GM23248 (cell line): ENCODE data around the gene PLEK. TPM values are rescaled to one million over a fixed set of nuclear protein-coding genes. Genes with fewer than 3 reads are reported as not detected.

Experiments
- DNase-seq: peaks from one replicate; pipeline ENCODE4 v3.0.0-alpha.2; 2015
- H2AFZ ChIP-seq: fragments of 200-600 bp; sonication (generic); 2 replicates; pipeline ENCODE4 v1.6.1; 2016; ENCODE audit warnings: antibody characterized with exemption
- H3F3A ChIP-seq: fragments of 200-600 bp; sonication (generic); 2 replicates; pipeline ENCODE4 v1.6.1; 2016; ENCODE audit warnings: mild to moderate bottlenecking, antibody characterized with exemption, mixed run types; ENCODE audit not compliant: insufficient read depth
- H3K27ac ChIP-seq: fragments of 200-600 bp; sonication (generic); 2 replicates; pipeline ENCODE4 v1.5.1; 2016; ENCODE audit warnings: mild to moderate bottlenecking
- H3K27me3 ChIP-seq: fragments of 200-600 bp; sonication (generic); replicated peaks from 2 replicates; pipeline ENCODE4 v1.6.1; 2016; ENCODE audit warnings: mild to moderate bottlenecking; ENCODE audit not compliant: insufficient read depth
- H3K36me3 ChIP-seq: fragments of 200-600 bp; sonication (generic); 2 replicates; pipeline ENCODE4 v1.6.1; 2016; ENCODE audit warnings: low read depth, mild to moderate bottlenecking
- H3K4me1 ChIP-seq: fragments of 200-600 bp; sonication (generic); 2 replicates; pipeline ENCODE4 v1.6.1; 2016; ENCODE audit warnings: mild to moderate bottlenecking; ENCODE audit not compliant: insufficient read depth
- H3K4me2 ChIP-seq: fragments of 200-600 bp; sonication (generic); one replicate; pipeline ENCODE4 v1.6.1; 2016; ENCODE audit warnings: mild to moderate bottlenecking; ENCODE audit not compliant: unreplicated experiment
- H3K4me3 ChIP-seq: fragments of 200-600 bp; sonication (generic); 2 replicates; pipeline ENCODE4 v1.5.1; 2016; ENCODE audit warnings: mild to moderate bottlenecking
- H3K79me2 ChIP-seq: fragments of 200-600 bp; sonication (generic); 2 replicates; pipeline ENCODE4 v1.6.1; 2016; ENCODE audit warnings: mild to moderate bottlenecking; ENCODE audit not compliant: insufficient read depth
- H3K9ac ChIP-seq: fragments of 200-600 bp; sonication (generic); 2 replicates; pipeline ENCODE4 v1.6.1; 2016; ENCODE audit warnings: mild to moderate bottlenecking
- H3K9me2 ChIP-seq: fragments of 200-600 bp; sonication (generic); 2 replicates; pipeline ENCODE4 v1.6.1; 2016; ENCODE audit warnings: mixed run types, mild to moderate bottlenecking, moderate library complexity; ENCODE audit not compliant: insufficient read depth
- H3K9me3 ChIP-seq: fragments of 200-600 bp; sonication (generic); one replicate; pipeline ENCODE4 v1.6.1; 2017; ENCODE audit warnings: low read depth
- H4K20me1 ChIP-seq: fragments of 200-600 bp; sonication (generic); 2 replicates; pipeline ENCODE4 v1.6.0; 2016; ENCODE audit not compliant: insufficient read depth
- EZH2 ChIP-seq: fragments of 200-600 bp; sonication (generic); IDR thresholded peaks from 2 replicates; pipeline ENCODE4 v1.6.1; 2018; ENCODE audit warnings: antibody characterized with exemption, mild to moderate bottlenecking; ENCODE audit not compliant: insufficient read depth, poor library complexity, severe bottlenecking
- EZH2phosphoT487 ChIP-seq: fragments of 200-600 bp; sonication (generic); IDR thresholded peaks from 2 replicates; pipeline ENCODE4 v1.6.1; 2018; ENCODE audit warnings: antibody characterized with exemption, moderate library complexity, mild to moderate bottlenecking, low read depth; ENCODE audit not compliant: insufficient read depth
- WGBS, 2 experiments: methylation state at CpG; one replicate each; pipeline ENCODE4 v1.1.6; 2015 to 2017; ENCODE audit warnings: low lambda C conversion rate in 2 of 2, low coverage in 1 of 2; ENCODE audit errors: missing lambda C conversion rate in 2 of 2; 5-methylcytosine and 5-hydroxymethylcytosine counted together
- in situ Hi-C: fragments of 300-500 bp; cut with MboI; formaldehyde crosslinking; loops from 2 replicates; pipeline ENCODE4 v1.15.0; 2020
- polyA plus RNA-seq: library from polyadenylated mRNA; unstranded; fragments of >200 nt; fragmentation: Nextera tagmentation; extraction: Ambion mirVana; gene quantifications from 2 replicates; pipeline ENCODE4 v1.2.1, GENCODE V29; 2016
- total RNA-seq: library from RNA; depleted of rRNA; stranded (reverse); fragments of >200 nt; shearing (Covaris generic); gene quantifications from 2 replicates; pipeline ENCODE4 v1.2.3, GENCODE V29; 2014

The PLEK gene
- total and polyA plus RNA-seq, 2 experiments from 2014 or later = 0.15 TPM; not detected in 1

DNA sequence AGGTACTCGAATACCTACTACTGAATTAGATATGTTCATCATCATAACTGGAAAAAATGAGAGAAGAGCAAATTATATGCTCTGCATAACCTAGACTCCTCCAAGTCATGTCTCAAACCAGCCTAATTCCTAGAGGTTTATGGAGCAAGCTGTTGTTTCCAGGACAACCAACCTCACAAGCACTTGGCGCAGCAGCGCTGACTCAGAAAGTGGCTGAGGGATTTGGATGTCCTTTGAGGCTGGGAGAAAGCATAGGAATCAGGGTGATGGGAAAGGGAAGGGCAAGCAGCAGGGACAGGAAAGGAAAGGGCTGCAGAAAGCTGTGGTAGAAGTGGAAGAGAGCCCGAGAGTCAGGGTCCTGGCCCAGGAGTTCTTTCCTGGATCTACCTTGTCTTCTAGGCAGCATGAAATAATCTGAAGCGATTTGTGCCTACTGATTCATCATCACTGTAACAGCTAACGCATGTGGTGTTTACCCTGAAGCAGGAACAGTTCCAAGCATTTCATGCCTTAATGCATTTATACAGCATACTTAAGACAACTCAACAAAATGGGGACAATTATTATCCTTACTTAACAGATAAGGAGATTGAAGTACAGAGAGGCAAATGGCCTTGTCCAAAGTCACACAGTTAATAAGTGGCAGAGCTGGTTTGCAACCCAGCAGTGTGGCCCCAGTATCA, 3.7 kb downstream of the PLEK start:
- peak; percentile 97 for DNase-seq
- no peaks in the 10 kb centered on the region for H3K36me3 ChIP-seq
- peak overlapping the region; percentile 11; the same call in 1 of the 2 replicates for H3K4me3 ChIP-seq
- H2AFZ ChIP-seq = peak overlapping the region; percentile 43
- in situ Hi-C loops = no loop called here
- H3K27me3 ChIP-seq = no peaks in the 10 kb centered on the region
- H3K27ac ChIP-seq = peak overlapping the region; percentile 60
- no peaks in the 10 kb centered on the region for H3K9me3 ChIP-seq
- peak overlapping the region; percentile 63 for H3K9ac ChIP-seq
- peak overlapping the region; percentile 36 for H3K4me2 ChIP-seq
- H3F3A ChIP-seq = peaks cover 26% of the 10 kb centered on the region
- peaks cover 14% of the 10 kb centered on the region for H3K4me1 ChIP-seq
- no peaks in the 10 kb centered on the region for H3K79me2 ChIP-seq
- TF ChIP-seq EZH2phosphoT487 = no peak
- TF ChIP-seq EZH2 = no peak
- H4K20me1 ChIP-seq = no peaks in the 10 kb centered on the region
- WGBS, 2 experiments = 13 to 14% methylated on average over 6 of the region's 6 CpGs
- H3K9me2 ChIP-seq = no peaks in the 10 kb centered on the region

DNA sequence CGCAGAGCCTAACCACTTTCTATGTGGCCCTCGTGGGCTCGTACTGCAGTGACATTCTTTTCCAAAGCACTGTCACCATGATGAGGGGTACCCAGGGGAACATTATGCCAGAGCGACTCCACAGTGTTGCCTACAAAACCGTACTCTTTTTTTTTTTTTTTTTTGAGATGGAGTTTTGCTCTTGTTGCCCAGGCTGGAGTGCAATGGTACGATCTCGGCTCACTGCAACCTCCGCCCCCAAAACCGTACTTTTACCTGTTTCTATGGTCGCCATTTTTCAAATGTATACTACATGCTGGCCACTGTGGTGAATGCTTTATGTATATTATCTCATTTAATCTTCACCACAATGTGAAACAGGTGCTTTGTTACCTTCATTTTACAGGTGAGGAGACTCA, 4.3 kb downstream of the PLEK start:
- Histone ChIP-seq H3K79me2 (no peaks in the 10 kb centered on the region), H3K4me2 (no peak overlapping the region), H3K9me2 (no peaks in the 10 kb centered on the region), H3K36me3 (no peaks in the 10 kb centered on the region), H3K9ac (no peak overlapping the region), H3K27me3 (no peaks in the 10 kb centered on the region), H4K20me1 (no peaks in the 10 kb centered on the region), H3K4me3 (no peak overlapping the region), H3K9me3 (no peaks in the 10 kb centered on the region), H3K4me1 (peaks cover 14% of the 10 kb centered on the region), H3F3A (peaks cover 26% of the 10 kb centered on the region), H3K27ac (peak overlapping the region; percentile 60; the same call in 1 of the 2 replicates), H2AFZ (no peak overlapping the region)
- TF ChIP-seq EZH2 (no peak), EZH2phosphoT487 (no peak)
- 89 to 97% methylated on average over 10 of the region's 10 CpGs for WGBS, 2 experiments
- in situ Hi-C loops = no loop called here
- no peak for DNase-seq

DNA sequence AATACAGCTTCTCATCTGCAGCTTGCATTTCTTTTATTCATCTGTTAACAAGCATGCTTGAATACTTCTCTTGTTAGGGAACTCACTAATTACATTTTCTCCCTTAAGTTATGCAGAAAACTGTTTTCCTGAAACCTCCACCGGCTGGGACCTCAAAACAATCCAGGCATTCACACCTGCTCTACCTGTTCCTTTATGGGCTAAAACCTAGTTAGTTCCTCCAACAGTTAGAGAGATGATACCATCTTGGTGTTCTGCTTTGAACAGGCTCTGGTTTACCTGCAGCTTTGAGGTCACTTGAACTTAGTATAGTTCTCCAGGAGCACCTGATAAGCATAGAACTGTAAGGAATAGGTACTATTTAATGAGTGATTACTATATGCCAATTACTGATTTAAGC, 6.1 kb downstream of the PLEK start:
- Histone ChIP-seq H3K4me1 (peaks cover 14% of the 10 kb centered on the region), H3K9ac (no peak overlapping the region)

DNA sequence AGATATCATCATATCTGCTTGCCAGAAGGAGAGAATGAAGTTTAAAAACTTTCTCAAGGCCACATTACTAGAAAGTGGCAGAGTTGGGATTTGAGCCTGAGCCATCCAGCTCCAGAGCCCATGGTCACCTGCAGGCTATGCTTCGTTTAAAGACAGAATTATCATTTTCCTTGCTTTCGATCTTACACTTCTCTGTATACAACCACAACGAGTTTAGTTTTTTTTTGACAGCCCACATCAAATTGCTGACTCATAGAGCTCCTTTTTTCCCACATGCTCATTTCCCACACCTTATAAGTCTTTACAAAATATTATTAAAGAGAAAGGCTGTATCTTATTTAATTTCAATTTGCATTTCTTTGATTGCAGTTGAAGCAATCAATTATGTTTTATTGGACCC, 6.5 kb downstream of the PLEK start:
- Histone ChIP-seq H3K79me2 (no peaks in the 10 kb centered on the region), H3K36me3 (no peaks in the 10 kb centered on the region), H3K4me2 (no peak overlapping the region), H3K9me2 (no peaks in the 10 kb centered on the region), H3K27me3 (0 out of 2 replicates have a peak, but pooled peaks cover 10% of the 10 kb centered on the region), H3K9me3 (no peaks in the 10 kb centered on the region), H3K9ac (no peak overlapping the region), H3K4me1 (peaks cover 14% of the 10 kb centered on the region), H4K20me1 (no peaks in the 10 kb centered on the region), H2AFZ (no peak overlapping the region), H3K4me3 (no peak overlapping the region), H3K27ac (no peak overlapping the region), H3F3A (peaks cover 26% of the 10 kb centered on the region)
- no peak for DNase-seq
- in situ Hi-C loops = no loop called here
- 68 to 70% methylated on average over 3 of the region's 3 CpGs for WGBS, 2 experiments
- no peak for TF ChIP-seq EZH2
- no peak for TF ChIP-seq EZH2phosphoT487

More for the DNA sequence above, 6.1 kb downstream of the PLEK start:
- TF ChIP-seq EZH2 (no peak), EZH2phosphoT487 (no peak)
- H3K9me2 ChIP-seq = no peaks in the 10 kb centered on the region
- 0 out of 2 replicates have a peak, but pooled peaks cover 10% of the 10 kb centered on the region for H3K27me3 ChIP-seq
- H3K9me3 ChIP-seq = no peaks in the 10 kb centered on the region
- DNase-seq = no peak
- H3K36me3 ChIP-seq = no peaks in the 10 kb centered on the region
- in situ Hi-C loops = no loop called here
- no peak overlapping the region for H3K4me3 ChIP-seq
- WGBS, 2 experiments = 50 to 75% methylated on average over 1 of the region's 1 CpG
- H3K79me2 ChIP-seq = no peaks in the 10 kb centered on the region
- no peaks in the 10 kb centered on the region for H4K20me1 ChIP-seq
- peaks cover 26% of the 10 kb centered on the region for H3F3A ChIP-seq
- H3K4me2 ChIP-seq = no peak overlapping the region
- H2AFZ ChIP-seq = no peak overlapping the region
- no peak overlapping the region for H3K27ac ChIP-seq
